SK-N-SH (cell line): ENCODE data around the gene NPHP1. TPM values are rescaled to one million over a fixed set of nuclear protein-coding genes. Genes with fewer than 3 reads are reported as not detected.

ENCODE experiments used
- CTCF ChIA-PET: fragments of 300-600, 350-600 bp; formaldehyde crosslinking; extraction: SDS; loops from one replicate; lab custom pipeline; 2021; lab: Yijun Ruan, JAX
- POLR2A ChIA-PET: fragments of 350-600 bp; sonication (Branson Sonifier 250); formaldehyde crosslinking; extraction: SDS; loops from one replicate; lab custom pipeline; 2020; ENCODE audit warnings: antibody characterized with exemption, inconsistent platforms; lab: Yijun Ruan, JAX
- DNase-seq: peaks from one replicate; pipeline ENCODE4 v3.0.0; 2012
- H2AFZ ChIP-seq: fragments of 200-600 bp; sonication (generic); 2 replicates; pipeline ENCODE4 v1.8.1; 2016; ENCODE audit warnings: antibody characterized with exemption, mild to moderate bottlenecking, low read depth
- H3F3A ChIP-seq: fragments of 200-600 bp; sonication (generic); replicated peaks from 2 replicates; pipeline ENCODE3; 2016; ENCODE audit warnings: antibody characterized with exemption, mild to moderate bottlenecking; ENCODE audit not compliant: insufficient read depth
- H3K27ac ChIP-seq, 2 experiments: fragments of 200-500 bp in 1 of 2; fragments of 200-600 bp in 1 of 2; sonication (Bioruptor generic) in 1 of 2; sonication (generic), shearing (Covaris generic) in 1 of 2; 2 replicates each; pipeline versions ENCODE4 v1.5.1 to v1.6.1; 2014 to 2016; ENCODE audit warnings: low read depth in 2 of 2, inconsistent platforms in 1 of 2, low read length in 1 of 2, mild to moderate bottlenecking in 1 of 2, mixed read lengths in 1 of 2
- H3K27me3 ChIP-seq: fragments of 200-600 bp; sonication (generic), shearing (Covaris generic); 2 replicates; pipeline ENCODE4 v1.6.1; 2016; ENCODE audit warnings: mixed run types; ENCODE audit not compliant: insufficient read depth
- H3K36me3 ChIP-seq, 2 experiments: fragments of 200-500 bp in 1 of 2; fragments of 200-600 bp in 1 of 2; sonication (Bioruptor generic) in 1 of 2; sonication (generic) in 1 of 2; replicated peaks in 1 of 2; 2 replicates each; pipeline versions ENCODE3 to v1.5.1; 2014 to 2016; ENCODE audit warnings: low read length in 1 of 2, mild to moderate bottlenecking in 1 of 2; ENCODE audit not compliant: insufficient read depth in 2 of 2, control insufficient read depth in 1 of 2
- H3K4me1 ChIP-seq, 2 experiments: fragments of 200-500 bp in 1 of 2; fragments of 200-600 bp in 1 of 2; sonication (Bioruptor generic) in 1 of 2; sonication (generic), shearing (Covaris generic) in 1 of 2; 2 replicates each; pipeline versions ENCODE4 v1.5.1 to v1.6.1; 2014 to 2016; ENCODE audit warnings: low read depth in 1 of 2, low read length in 1 of 2, mixed run types in 1 of 2; ENCODE audit not compliant: insufficient read depth in 2 of 2, control insufficient read depth in 1 of 2
- H3K4me2 ChIP-seq: fragments of 200-600 bp; sonication (generic), shearing (Covaris generic); 2 replicates; pipeline ENCODE4 v1.6.1; 2017; ENCODE audit warnings: mixed run types
- H3K4me3 ChIP-seq, 2 experiments: fragments of 200-500 bp in 1 of 2; fragments of 200-600 bp in 1 of 2; sonication (Bioruptor generic) in 1 of 2; sonication (generic), shearing (Covaris generic) in 1 of 2; 2 replicates each; pipeline versions ENCODE4 v1.5.1 to v1.8.1; 2014 to 2016; ENCODE audit warnings: low read depth in 2 of 2, inconsistent platforms in 1 of 2, low read length in 1 of 2, mild to moderate bottlenecking in 1 of 2, mixed read lengths in 1 of 2, moderate library complexity in 1 of 2
- H3K79me2 ChIP-seq: fragments of 200-600 bp; sonication (generic); 2 replicates; pipeline ENCODE4 v1.8.1; 2017; ENCODE audit warnings: mild to moderate bottlenecking; ENCODE audit not compliant: insufficient read depth
- H3K9ac ChIP-seq: fragments of 200-600 bp; sonication (generic); 2 replicates; pipeline ENCODE4 v1.6.1; 2017; ENCODE audit warnings: mixed run types
- H3K9me2 ChIP-seq: fragments of 200-600 bp; sonication (generic); 2 replicates; pipeline ENCODE4 v1.6.1; 2017; ENCODE audit warnings: mixed run types
- H3K9me3 ChIP-seq: fragments of 200-600 bp; sonication (generic); 2 replicates; pipeline ENCODE4 v1.6.1; 2017; ENCODE audit warnings: mixed run types, mild to moderate bottlenecking, moderate library complexity
- H4K20me1 ChIP-seq: fragments of 200-600 bp; sonication (generic); 2 replicates; pipeline ENCODE4 v1.6.1; 2017; ENCODE audit warnings: mild to moderate bottlenecking, mixed run types; ENCODE audit not compliant: insufficient read depth
- ELF1 ChIP-seq: IDR thresholded peaks from 2 replicates; pipeline ENCODE4 v1.4.0; 2012
- EP300 ChIP-seq, 2 experiments: IDR thresholded peaks; 2 replicates each; pipeline versions ENCODE4 v1.4.0 to v1.6.1; 2012; ENCODE audit warnings: borderline replicate concordance in 1 of 2, low read depth in 1 of 2, low read length in 1 of 2
- FOSL2 ChIP-seq: IDR thresholded peaks from 2 replicates; pipeline ENCODE4 v1.4.0; 2012; ENCODE audit warnings: low read depth, mild to moderate bottlenecking, moderate library complexity, borderline replicate concordance
- FOXJ3 ChIP-seq: sonication (generic); formaldehyde crosslinking; IDR thresholded peaks from 2 replicates; pipeline ENCODE4 v1.5.1; 2020; ENCODE audit warnings: mild to moderate bottlenecking, missing genetic modification reagents
- GABPA ChIP-seq: IDR thresholded peaks from 2 replicates; pipeline ENCODE4 v1.4.0; 2012; ENCODE audit warnings: low read depth, mild to moderate bottlenecking
- GATA2 ChIP-seq: sonication (generic); formaldehyde crosslinking; IDR thresholded peaks from 2 replicates; pipeline ENCODE4 v1.5.0; 2020; ENCODE audit warnings: mild to moderate bottlenecking, missing genetic modification reagents
- JUND ChIP-seq: IDR thresholded peaks from 2 replicates; pipeline ENCODE4 v1.4.0; 2012
- MAX ChIP-seq: IDR thresholded peaks from 2 replicates; pipeline ENCODE4 v1.4.0; 2012; ENCODE audit warnings: low read depth
- MEF2A ChIP-seq: IDR thresholded peaks from 2 replicates; pipeline ENCODE4 v1.4.0; 2012; ENCODE audit warnings: low read depth, borderline replicate concordance
- NFIC ChIP-seq: IDR thresholded peaks from 2 replicates; pipeline ENCODE4 v1.4.0; 2012; ENCODE audit warnings: borderline replicate concordance
- NRF1 ChIP-seq: IDR thresholded peaks from 2 replicates; pipeline ENCODE4 v1.6.1; 2012; ENCODE audit warnings: low read depth, mild to moderate bottlenecking, low read length
- POLR2AphosphoS5 ChIP-seq: IDR thresholded peaks from 2 replicates; pipeline ENCODE4 v1.6.1; 2012; ENCODE audit warnings: low read depth, low read length
- RAD21 ChIP-seq: IDR thresholded peaks from 2 replicates; pipeline ENCODE4 v1.6.1; 2012; ENCODE audit warnings: mild to moderate bottlenecking, low read length
- RCOR1 ChIP-seq: fragments of 150-350 bp; IDR thresholded peaks from 2 replicates; pipeline ENCODE4 v1.6.1; 2017; ENCODE audit warnings: antibody characterized with exemption, low read length
- RXRA ChIP-seq: IDR thresholded peaks from 2 replicates; pipeline ENCODE4 v1.4.0; 2012; ENCODE audit warnings: low read depth, mild to moderate bottlenecking, borderline replicate concordance
- TAF1 ChIP-seq: IDR thresholded peaks from 2 replicates; pipeline ENCODE4 v1.6.1; 2012; ENCODE audit warnings: low read depth, mild to moderate bottlenecking, low read length, moderate library complexity, borderline replicate concordance
- TCF12 ChIP-seq: IDR thresholded peaks from 2 replicates; pipeline ENCODE4 v1.4.0; 2012
- TEAD4 ChIP-seq: IDR thresholded peaks from 2 replicates; pipeline ENCODE4 v1.4.0; 2012; ENCODE audit warnings: mild to moderate bottlenecking, borderline replicate concordance; ENCODE audit not compliant: insufficient read depth
- USF1 ChIP-seq: IDR thresholded peaks from 2 replicates; pipeline ENCODE4 v1.4.0; 2012; ENCODE audit warnings: low read depth, borderline replicate concordance
- USF2 ChIP-seq: fragments of 150-350 bp; IDR thresholded peaks from 2 replicates; pipeline ENCODE4 v1.6.1; 2017; ENCODE audit warnings: antibody characterized with exemption, low read length, low read depth, borderline replicate concordance
- ZBTB33 ChIP-seq: IDR thresholded peaks from 2 replicates; pipeline ENCODE4 v1.4.0; 2012; ENCODE audit warnings: low read depth, borderline replicate concordance
- WGBS: methylation state at CpG from one replicate; pipeline ENCODE4 v1.1.6; 2017; ENCODE audit warnings: low lambda C conversion rate; 5-methylcytosine and 5-hydroxymethylcytosine counted together
- polyA plus RNA-seq, 3 experiments: library from polyadenylated mRNA; depleted of rRNA; stranded (reverse); fragments of >200 nt; gene quantifications; 2 replicates each; pipeline ENCODE4 v1.2.3, GENCODE V29; 2012

Gene NPHP1
- polyA plus RNA-seq, 1 of the 3 experiments (the other 2 are of a cell fraction), result 5.0 TPM

GRCh38 chr2:110143982-110144381, 60.8 kb downstream of the NPHP1 start:
- peaks cover 0 to 3% of the 10 kb centered on the region in 2 experiments; a peak in 1 of 4 replicates for H3K4me1 ChIP-seq
- no peak for DNase-seq
- H3K79me2 ChIP-seq, result no peaks in the 10 kb centered on the region
- peaks cover 9% of the 10 kb centered on the region for H3F3A ChIP-seq
- no peak overlapping the region for H3K4me2 ChIP-seq
- H3K27me3 ChIP-seq, result no peaks in the 10 kb centered on the region
- H3K9me2 ChIP-seq, result no peaks in the 10 kb centered on the region
- H3K9me3 ChIP-seq, result no peaks in the 10 kb centered on the region
- no peaks in the 10 kb centered on the region for H4K20me1 ChIP-seq
- TF ChIP-seq TAF1 (no peak), USF1 (no peak), JUND (no peak), NFIC (no peak), GATA2 (CRISPR knock-in tag) (no peak), TCF12 (no peak), ZBTB33 (no peak), MAX (no peak), FOXJ3 (CRISPR knock-in tag) (no peak), TEAD4 (no peak), RCOR1 (no peak), POLR2AphosphoS5 (no peak), EP300 (IDR thresholded peaks at IDR 0.05; ENCODE audit: borderline replicate concordance in 1 of 2, low read depth in 1 of 2, low read length in 1 of 2) (no peak)
- TF ChIP-seq, all 33 proteins: peak for 0
- POLR2A ChIA-PET, result no interaction called here
- peaks cover 0 to 10% of the 10 kb centered on the region in 2 experiments for H3K36me3 ChIP-seq
- no peak overlapping the region for H3K4me3 ChIP-seq
- CTCF ChIA-PET, result interaction anchor here (2.8 kb wide), 1 partner anchor 13 kb away, joined by 9 read pairs; no protein-coding TSS in a partner anchor
- H3K9ac ChIP-seq, result no peak overlapping the region
- H3K27ac ChIP-seq, result no peak overlapping the region
- H2AFZ ChIP-seq, result no peak overlapping the region

GRCh38 chr2:110140401-110140800, 64.4 kb downstream of the NPHP1 start:
- no peaks in the 10 kb centered on the region for H3K4me1 ChIP-seq
- H3K4me3 ChIP-seq, result no peak overlapping the region
- no peaks in the 10 kb centered on the region for H3K27me3 ChIP-seq
- no peaks in the 10 kb centered on the region for H3K79me2 ChIP-seq
- TF ChIP-seq TCF12, result no peak
- no peak for TF ChIP-seq USF2
- TF ChIP-seq RAD21, result no peak
- no peak for TF ChIP-seq JUND
- no peak for TF ChIP-seq GABPA
- no peak for TF ChIP-seq NRF1
- no peak for TF ChIP-seq ELF1
- no peak for TF ChIP-seq FOSL2
- no peak for TF ChIP-seq GATA2 (CRISPR knock-in tag)
- no peak for TF ChIP-seq EP300 (IDR thresholded peaks at IDR 0.05; ENCODE audit: borderline replicate concordance in 1 of 2, low read depth in 1 of 2, low read length in 1 of 2)
- TF ChIP-seq MEF2A, result no peak
- no peak for TF ChIP-seq RXRA
- TF ChIP-seq, all 33 proteins: peak for 0
- H3K9ac ChIP-seq, result no peak overlapping the region
- WGBS, result 100% methylated on average over 1 of the region's 1 CpG
- no peak overlapping the region for H3K4me2 ChIP-seq
- H3K36me3 ChIP-seq, result peaks cover 0 to 4% of the 10 kb centered on the region in 2 experiments
- no peaks in the 10 kb centered on the region for H3K9me2 ChIP-seq
- no peaks in the 10 kb centered on the region for H4K20me1 ChIP-seq
- H2AFZ ChIP-seq, result no peak overlapping the region
- no peak for DNase-seq
- no peaks in the 10 kb centered on the region for H3K9me3 ChIP-seq
- ChIA-PET CTCF (interaction anchor here (1.2 to 2.4 kb wide), 2 partner anchors 17 to 25 kb away, joined by 3 to 9 read pairs; partner anchors contain the start of gene MALL), POLR2A (no interaction called here)
- H3F3A ChIP-seq, result no peaks in the 10 kb centered on the region
- no peak overlapping the region for H3K27ac ChIP-seq
